AG04449 (cell line): ENCODE results near the gene SECISBP2L.

Experiments
- CTCF ChIA-PET: fragments of 350-600 bp; formaldehyde crosslinking; extraction: SDS; loops from one replicate; lab custom pipeline; 2021; ENCODE audit warnings: antibody characterized with exemption; lab: Yijun Ruan, JAX
- POLR2A ChIA-PET: fragments of 400-600, 350-600 bp; formaldehyde crosslinking; extraction: SDS; loops from one replicate; lab custom pipeline; 2020; ENCODE audit warnings: antibody characterized with exemption, inconsistent platforms; lab: Yijun Ruan, JAX
- DNase-seq: peaks from one replicate; pipeline ENCODE4 v3.0.0-alpha.2; 2010; ENCODE audit warnings: low read depth, low spot score
- H3K4me3 ChIP-seq: 2 replicates; pipeline ENCODE4 v1.5.1; 2011; ENCODE audit warnings: low read depth, mild to moderate bottlenecking, control low read depth, low read length
- CTCF ChIP-seq: IDR thresholded peaks from one replicate; pipeline ENCODE4 v1.5.1; 2011; ENCODE audit warnings: mild to moderate bottlenecking, moderate library complexity, low read length, control low read depth, inconsistent platforms; ENCODE audit not compliant: insufficient read depth; ENCODE audit errors: missing control alignments

Gene SECISBP2L

GRCh38 chr15:48993380-48993779 is 52.9 kb downstream of the SECISBP2L start:
- CTCF ChIA-PET: interaction anchor here (1.1 to 5.4 kb wide), 5 partner anchors 18 to 641 kb away, joined by 4 to 44 read pairs (median 9); no protein-coding TSS in a partner anchor
- no peak for DNase-seq
- TF ChIP-seq CTCF: no peak
- H3K4me3 ChIP-seq: no peak overlapping the region
- POLR2A ChIA-PET: no interaction called here

- ChIA-PET POLR2A (no interaction called here), CTCF (interaction anchor here (3.0 to 5.4 kb wide), 2 partner anchors 17 to 130 kb away, joined by 12 to 44 read pairs; no protein-coding TSS in a partner anchor)
- H3K4me3 ChIP-seq: no peak overlapping the region
- no peak for TF ChIP-seq CTCF
- no peak for DNase-seq
Measured at GRCh38 chr15:48992545-48992944, 53.7 kb downstream of the SECISBP2L start.

GRCh38 chr15:48992096-48992495 is 54.1 kb downstream of the SECISBP2L start:
- no peak overlapping the region for H3K4me3 ChIP-seq
- no peak for TF ChIP-seq CTCF
- no peak for DNase-seq
- CTCF ChIA-PET: interaction anchor here (0.9 to 5.4 kb wide), 3 partner anchors 16 to 153 kb away, joined by 3 to 44 read pairs (median 12); no protein-coding TSS in a partner anchor
- POLR2A ChIA-PET: interaction anchor here (0.7 kb wide), 1 partner anchor 450 kb away, joined by 3 read pairs; no protein-coding TSS in a partner anchor

GRCh38 chr15:48989170-48989569 is 57.1 kb downstream of the SECISBP2L start:
- no peak overlapping the region for H3K4me3 ChIP-seq
- TF ChIP-seq CTCF: no peak
- no peak for DNase-seq
- ChIA-PET POLR2A (interaction anchor here (0.7 kb wide), 1 partner anchor 22 kb away, joined by 3 read pairs; no protein-coding TSS in a partner anchor), CTCF (interaction anchor here (6.0 kb wide), 1 partner anchor 14 kb away, joined by 113 read pairs; no protein-coding TSS in a partner anchor)

- no peak overlapping the region for H3K4me3 ChIP-seq
- no peak for TF ChIP-seq CTCF
- ChIA-PET CTCF (interaction anchor here (0.8 to 6.0 kb wide), 4 partner anchors 12 to 127 kb away, joined by 3 to 113 read pairs (median 12); no protein-coding TSS in a partner anchor), POLR2A (no interaction called here)
- DNase-seq: no peak
Measured at GRCh38 chr15:48987142-48987541, 59.1 kb downstream of the SECISBP2L start.

DNA sequence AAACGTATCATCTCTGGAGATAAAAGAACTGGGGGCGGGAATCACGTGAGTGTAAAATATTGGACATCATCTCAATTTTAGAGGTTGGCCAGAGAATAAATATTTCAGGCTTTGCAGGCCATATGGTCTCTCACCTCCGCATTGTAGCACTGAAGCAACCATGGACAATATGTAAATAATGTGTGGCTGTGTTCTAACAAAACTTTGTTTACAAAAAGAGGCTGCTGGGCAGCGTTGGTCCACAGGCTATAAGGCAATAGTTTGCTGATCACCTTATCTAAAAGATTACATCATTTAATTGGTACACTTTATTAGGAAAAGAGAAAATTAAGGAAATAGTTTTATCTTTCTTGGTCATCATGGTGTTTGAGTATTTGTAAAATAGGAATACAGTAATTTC is 60.0 kb downstream of the SECISBP2L start:
- no peak for DNase-seq
- TF ChIP-seq CTCF: no peak
- H3K4me3 ChIP-seq: no peak overlapping the region
- ChIA-PET CTCF (interaction anchor here (0.8 to 6.0 kb wide), 6 partner anchors 12 to 160 kb away, joined by 3 to 113 read pairs (median 4); no protein-coding TSS in a partner anchor), POLR2A (no interaction called here)
